NB4 (cell line): Measurements from ENCODE around the gene MYO10.

Experiments
- DNase-seq: peaks from one replicate; pipeline ENCODE4 v3.0.0; 2010; ENCODE audit warnings: low read depth
- H3K4me3 ChIP-seq: one replicate; pipeline ENCODE4 v1.5.1; 2011; ENCODE audit warnings: mild to moderate bottlenecking, low read depth, low read length, moderate library complexity
- MYC ChIP-seq: IDR thresholded peaks from 2 replicates; pipeline ENCODE4 v1.6.1; 2011; ENCODE audit warnings: low read depth, low read length
- POLR2A ChIP-seq: IDR thresholded peaks from 2 replicates; pipeline ENCODE4 v1.6.1; 2011; ENCODE audit warnings: mild to moderate bottlenecking; ENCODE audit not compliant: insufficient read length; ENCODE audit errors: extremely low read depth
- TF ChIP-seq, protein P1 (sequence below): IDR thresholded peaks from 2 replicates; pipeline ENCODE4 v1.6.1; 2011; ENCODE audit warnings: low read depth, low read length
- TF ChIP-seq, protein P2 (sequence below): IDR thresholded peaks from one replicate; pipeline ENCODE4 v1.5.1; 2012; ENCODE audit warnings: low read depth, low read length

Gene MYO10

DNA sequence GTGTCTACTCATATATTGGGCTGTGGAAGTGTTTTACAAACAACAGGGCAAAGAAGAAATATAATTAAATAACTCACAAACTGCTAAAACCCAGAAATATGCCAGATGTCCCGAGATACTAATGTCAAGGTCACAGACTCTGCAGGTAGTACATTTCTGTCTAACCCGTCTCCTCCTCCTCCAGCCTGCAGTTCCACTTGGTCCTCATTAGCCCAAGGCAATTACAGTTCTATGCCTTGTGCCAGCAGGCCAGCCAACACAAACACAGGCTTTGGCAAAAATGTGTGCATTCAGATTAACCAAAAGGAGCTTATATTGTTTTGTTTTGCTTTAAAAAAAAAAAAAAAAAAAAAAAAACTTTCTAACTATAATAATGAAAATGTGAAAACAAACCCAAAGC lies 148.8 kb downstream of the MYO10 start:
- no peak for DNase-seq
- TF ChIP-seq, protein P1, sequence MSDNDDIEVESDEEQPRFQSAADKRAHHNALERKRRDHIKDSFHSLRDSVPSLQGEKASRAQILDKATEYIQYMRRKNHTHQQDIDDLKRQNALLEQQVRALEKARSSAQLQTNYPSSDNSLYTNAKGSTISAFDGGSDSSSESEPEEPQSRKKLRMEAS: no peak
- TF ChIP-seq, protein P2, sequence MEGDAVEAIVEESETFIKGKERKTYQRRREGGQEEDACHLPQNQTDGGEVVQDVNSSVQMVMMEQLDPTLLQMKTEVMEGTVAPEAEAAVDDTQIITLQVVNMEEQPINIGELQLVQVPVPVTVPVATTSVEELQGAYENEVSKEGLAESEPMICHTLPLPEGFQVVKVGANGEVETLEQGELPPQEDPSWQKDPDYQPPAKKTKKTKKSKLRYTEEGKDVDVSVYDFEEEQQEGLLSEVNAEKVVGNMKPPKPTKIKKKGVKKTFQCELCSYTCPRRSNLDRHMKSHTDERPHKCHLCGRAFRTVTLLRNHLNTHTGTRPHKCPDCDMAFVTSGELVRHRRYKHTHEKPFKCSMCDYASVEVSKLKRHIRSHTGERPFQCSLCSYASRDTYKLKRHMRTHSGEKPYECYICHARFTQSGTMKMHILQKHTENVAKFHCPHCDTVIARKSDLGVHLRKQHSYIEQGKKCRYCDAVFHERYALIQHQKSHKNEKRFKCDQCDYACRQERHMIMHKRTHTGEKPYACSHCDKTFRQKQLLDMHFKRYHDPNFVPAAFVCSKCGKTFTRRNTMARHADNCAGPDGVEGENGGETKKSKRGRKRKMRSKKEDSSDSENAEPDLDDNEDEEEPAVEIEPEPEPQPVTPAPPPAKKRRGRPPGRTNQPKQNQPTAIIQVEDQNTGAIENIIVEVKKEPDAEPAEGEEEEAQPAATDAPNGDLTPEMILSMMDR: no peak
- no peak for TF ChIP-seq MYC
- no peak for TF ChIP-seq POLR2A
- no peak overlapping the region for H3K4me3 ChIP-seq

DNA sequence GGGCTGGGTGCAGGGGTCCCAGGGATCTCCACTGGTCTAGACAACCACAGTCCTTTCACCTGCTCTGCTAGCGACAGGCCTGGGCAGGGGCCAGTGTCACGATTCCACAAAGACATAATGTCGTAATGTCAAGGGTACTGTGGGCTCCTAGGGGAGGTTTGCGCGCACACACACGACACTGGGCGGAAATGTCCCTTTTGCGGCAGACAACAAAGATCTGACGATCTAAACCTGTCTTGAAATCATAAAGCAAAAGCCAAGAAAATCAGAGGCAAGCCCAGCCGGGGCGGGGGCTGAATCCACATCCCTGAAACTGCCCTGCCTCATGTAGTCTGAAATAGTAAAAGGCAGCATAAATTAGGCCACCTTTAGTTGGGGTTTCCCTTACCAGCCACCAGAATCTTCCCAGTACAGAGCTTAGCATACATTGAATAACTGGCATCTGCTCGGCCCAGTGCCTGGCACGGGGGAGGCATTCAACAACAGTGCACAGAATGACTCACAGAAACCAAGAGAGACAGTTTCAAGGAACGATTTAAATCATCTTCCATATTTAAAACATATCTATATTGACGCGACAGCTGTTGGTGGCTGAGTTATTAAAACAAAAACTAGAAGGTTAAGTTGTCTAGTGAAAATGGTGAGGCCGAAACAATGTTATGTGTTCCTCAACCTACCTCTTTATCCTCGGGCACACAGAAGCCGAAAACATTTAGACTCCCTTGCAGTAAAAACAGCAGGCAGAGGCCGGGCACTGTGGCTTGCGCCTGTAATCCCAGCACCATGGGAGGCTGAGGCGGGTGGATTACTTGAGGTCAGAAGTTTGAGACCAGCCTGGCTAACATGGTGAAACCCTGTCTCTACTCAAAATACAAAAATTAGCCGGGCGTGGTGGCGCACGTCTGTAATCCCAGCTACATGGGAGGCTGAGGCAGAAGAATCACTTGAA lies 151.0 kb downstream of the MYO10 start:
- DNase-seq: no peak
- H3K4me3 ChIP-seq: no peak overlapping the region
- TF ChIP-seq, protein P2: no peak
- TF ChIP-seq, protein P1: no peak
- TF ChIP-seq MYC (no peak), POLR2A (no peak)

DNA sequence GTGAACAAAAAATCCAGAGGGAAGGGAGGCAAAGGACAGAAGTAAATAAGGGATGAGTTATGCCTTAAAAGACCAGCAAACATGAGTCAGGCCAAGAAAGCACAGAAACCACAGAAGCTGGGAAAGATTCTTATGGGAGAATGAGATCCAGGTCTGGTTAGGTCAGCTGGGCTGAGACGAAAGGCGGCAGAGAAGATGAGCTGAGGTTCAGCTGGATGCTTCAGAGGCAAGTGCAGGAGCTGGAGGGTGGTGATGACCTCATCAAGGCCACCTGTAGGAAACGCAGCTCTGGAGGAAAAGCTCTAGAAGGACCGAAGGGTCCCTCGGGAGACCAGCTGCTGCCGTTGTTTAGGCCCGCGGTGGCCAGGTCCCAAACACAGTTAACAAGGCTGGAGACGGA lies 152.0 kb downstream of the MYO10 start:
- no peak overlapping the region for H3K4me3 ChIP-seq
- TF ChIP-seq, protein P2: no peak
- TF ChIP-seq, protein P1: no peak
- TF ChIP-seq MYC (no peak), POLR2A (no peak)
- DNase-seq: no peak

DNA sequence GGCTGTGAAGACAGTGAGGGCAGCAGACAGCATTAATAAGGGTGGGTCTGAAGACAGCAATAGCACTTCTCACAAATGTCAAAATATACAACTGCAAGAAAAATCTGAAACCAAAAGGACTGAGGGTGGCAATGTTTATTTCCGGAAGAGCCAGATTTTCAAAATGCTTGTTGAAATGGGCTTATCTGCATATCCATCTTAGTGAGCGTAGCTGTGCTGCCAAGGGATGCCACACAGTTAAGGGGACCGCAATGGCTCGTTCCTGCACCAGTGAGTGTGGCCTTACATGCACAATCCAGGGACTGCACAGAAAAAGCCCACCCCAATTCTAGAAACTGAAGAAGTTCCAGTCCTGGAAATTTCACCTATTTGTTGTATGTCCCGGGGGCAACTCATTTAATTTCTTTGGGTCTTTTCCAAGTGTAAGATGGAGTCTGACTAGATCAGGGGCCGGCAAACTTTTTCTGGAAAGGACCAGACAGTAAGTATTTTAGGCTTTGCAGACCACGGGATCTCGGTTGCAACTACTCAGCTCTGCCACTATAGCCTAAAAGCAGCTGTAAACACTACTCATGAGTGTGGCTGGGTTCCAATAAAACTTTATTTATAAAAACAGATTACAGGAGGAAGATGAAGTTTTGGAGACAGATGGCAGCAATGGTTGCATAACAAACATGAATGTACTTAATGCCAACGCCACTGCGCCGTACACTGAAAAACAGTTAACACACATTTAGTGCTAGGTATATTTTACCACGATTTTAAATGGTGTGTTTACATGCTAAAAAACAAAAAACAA lies 154.1 kb downstream of the MYO10 start:
- DNase-seq: no peak
- TF ChIP-seq, protein P2: no peak
- TF ChIP-seq, protein P1: no peak
- TF ChIP-seq MYC (no peak), POLR2A (no peak)
- no peak overlapping the region for H3K4me3 ChIP-seq

DNA sequence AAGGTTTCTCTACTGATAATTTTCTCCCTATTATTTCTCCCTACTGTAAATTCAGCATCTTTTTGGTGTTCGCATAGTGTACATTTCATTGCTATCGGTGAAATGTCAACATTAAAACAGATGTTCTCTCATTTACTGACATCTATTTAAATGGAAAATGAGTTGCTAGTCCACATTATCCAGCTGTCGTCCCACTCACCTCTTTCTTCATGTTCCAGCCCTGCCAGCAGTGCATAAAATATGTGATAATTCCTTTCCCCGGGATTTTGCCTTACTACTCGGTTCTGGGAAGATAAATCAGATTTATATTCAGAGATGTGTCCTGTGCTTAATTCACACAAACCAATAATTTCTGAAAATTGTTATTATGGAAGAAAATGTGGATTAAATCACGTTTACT lies 155.8 kb downstream of the MYO10 start:
- DNase-seq: no peak
- no peak overlapping the region for H3K4me3 ChIP-seq
- TF ChIP-seq, protein P1: no peak
- TF ChIP-seq, protein P2: no peak
- TF ChIP-seq MYC (no peak), POLR2A (no peak)
